Gastroesophageal sphincter (tissue), 4 donors: ENCODE results near the gene CUX1. TPM values are rescaled to one million over a fixed set of nuclear protein-coding genes. Genes with fewer than 3 reads are reported as not detected.

Experiments used
- ATAC-seq: fragments of 150-250 bp; one replicate; pipeline ENCODE4 v1.9.1; 2016; ENCODE audit warnings: mild to moderate bottlenecking, moderate library complexity
- H3K27ac ChIP-seq, 4 donors: fragments of 200-600 bp; sonication (generic) in 3 of 4; 1 replicate in 3 of 4; 2 replicates in 1 of 4; pipeline ENCODE4 v1.5.1; 2016 to 2019
- H3K27me3 ChIP-seq: fragments of 200-600 bp; sonication (generic); one replicate; pipeline ENCODE4 v1.5.1; 2019
- H3K36me3 ChIP-seq, 2 donors: fragments of 200-600 bp; sonication (generic); one replicate each; pipeline ENCODE4 v1.5.1; 2019; ENCODE audit warnings: control low read depth in 1 of 2
- H3K4me1 ChIP-seq, 3 donors: fragments of 200-600 bp; sonication (generic); 1 replicate in 2 of 3; 2 replicates in 1 of 3; pipeline ENCODE4 v1.5.1; 2016 to 2019; ENCODE audit warnings: control low read depth in 2 of 3
- H3K4me3 ChIP-seq, 2 donors: fragments of 200-600 bp; sonication (generic); one replicate each; pipeline ENCODE4 v1.5.1; 2019; ENCODE audit warnings: mild to moderate bottlenecking in 1 of 2, moderate library complexity in 1 of 2
- H3K9me3 ChIP-seq, 3 donors: fragments of 200-600 bp; sonication (generic); one replicate each; pipeline ENCODE4 v1.5.1; 2017 to 2019; ENCODE audit warnings: control low read depth in 2 of 3
- CTCF ChIP-seq, 4 experiments: fragments of 200-600 bp in 2 of 4; fragments of 450-650 bp in 2 of 4; sonication (generic) in 1 of 4; IDR thresholded peaks; one replicate each; pipeline ENCODE4 v1.5.1; 2017 to 2019; ENCODE audit warnings: antibody characterized with exemption in 4 of 4, mild to moderate bottlenecking in 2 of 4, moderate library complexity in 2 of 4
- EP300 ChIP-seq: sonication (generic); formaldehyde crosslinking; IDR thresholded peaks from one replicate; pipeline ENCODE4 v1.6.1; 2017; ENCODE audit warnings: antibody characterized with exemption, mild to moderate bottlenecking
- POLR2A ChIP-seq, 2 donors: fragments of 450-650 bp; IDR thresholded peaks; one replicate each; pipeline ENCODE4 v1.6.1; 2017; ENCODE audit warnings: antibody characterized with exemption in 2 of 2, mild to moderate bottlenecking in 2 of 2, moderate library complexity in 1 of 2
- POLR2AphosphoS5 ChIP-seq: sonication (generic); formaldehyde crosslinking; IDR thresholded peaks from one replicate; pipeline ENCODE4 v1.6.1; 2017; ENCODE audit warnings: antibody characterized with exemption
- WGBS, 2 donors: methylation state at CpG; one replicate each; pipeline ENCODE4 v1.1.5; 2018; ENCODE audit warnings: low coverage in 1 of 2; 5-methylcytosine and 5-hydroxymethylcytosine counted together
- total RNA-seq, 4 donors: library from RNA; depleted of rRNA; stranded (reverse); fragments of >200 nt; gene quantifications; one replicate each; pipeline ENCODE4 v1.1.0, GENCODE V29; 2016

CUX1 gene
- total RNA-seq, 4 donors from 2014 or later = 84.4 to 134 (median 110) TPM

DNA sequence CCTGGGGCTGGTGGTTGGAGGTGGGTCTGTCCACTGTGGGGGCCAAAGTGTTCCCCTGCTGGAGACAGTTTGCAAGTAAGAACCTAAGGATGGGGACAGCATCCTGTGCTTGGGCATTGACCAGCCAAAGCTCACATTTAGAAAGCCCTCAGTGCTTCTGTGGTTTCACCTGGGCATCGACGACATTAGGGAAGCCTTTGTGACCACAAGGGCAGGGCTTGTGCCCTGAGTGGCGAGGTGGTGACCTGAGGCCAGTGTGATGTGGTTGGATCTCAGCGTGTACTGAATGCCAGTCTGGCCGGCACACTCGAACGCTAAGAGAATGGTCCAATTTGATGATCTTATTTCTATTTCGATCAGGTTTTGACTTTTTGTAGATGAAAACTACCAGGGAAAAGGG lies 437.1 kb downstream of the CUX1 start:
- no peaks in the 10 kb centered on the region for H3K4me1 ChIP-seq
- no peak overlapping the region for H3K27ac ChIP-seq
- no peak overlapping the region for H3K4me3 ChIP-seq
- H3K27me3 ChIP-seq = no peaks in the 10 kb centered on the region
- TF ChIP-seq POLR2A (IDR thresholded peaks at IDR 0.05) = no peak
- TF ChIP-seq CTCF (IDR thresholded peaks at IDR 0.05) = no peak
- TF ChIP-seq EP300 = no peak
- no peak for TF ChIP-seq POLR2AphosphoS5
- H3K36me3 ChIP-seq = peaks cover 0 to 32% of the 10 kb centered on the region in 2 donors
- H3K9me3 ChIP-seq = no peaks in the 10 kb centered on the region
- ATAC-seq = no peak
- 80 to 89% methylated on average over 1 to 3 of the region's 8 CpGs for whole genome bisulfite sequencing, 2 donors

- no peaks in the 10 kb centered on the region for H3K27me3 ChIP-seq
- no peak overlapping the region for H3K4me3 ChIP-seq
- no peak overlapping the region for H3K27ac ChIP-seq
- no peaks in the 10 kb centered on the region for H3K9me3 ChIP-seq
- TF ChIP-seq POLR2AphosphoS5 (no peak), EP300 (no peak), POLR2A (IDR thresholded peaks at IDR 0.05) (no peak), CTCF (IDR thresholded peaks at IDR 0.05) (no peak)
- 61 to 79% methylated on average over 7 of the region's 7 CpGs for WGBS, 2 donors
- H3K4me1 ChIP-seq = no peaks in the 10 kb centered on the region
- peaks cover 0 to 24% of the 10 kb centered on the region in 2 donors for H3K36me3 ChIP-seq
- ATAC-seq = no peak
Measured at GRCh38 chr7:102255501-102255900, 438.1 kb downstream of the CUX1 start.

- no peaks in the 10 kb centered on the region for H3K4me1 ChIP-seq
- no peaks in the 10 kb centered on the region for H3K9me3 ChIP-seq
- WGBS, 2 donors = 78 to 86% methylated on average over 6 to 8 of the region's 15 CpGs
- ATAC-seq = no peak
- H3K27ac ChIP-seq = no peak overlapping the region
- no peaks in the 10 kb centered on the region for H3K27me3 ChIP-seq
- H3K36me3 ChIP-seq = peaks cover 0 to 23% of the 10 kb centered on the region in 2 donors
- no peak overlapping the region for H3K4me3 ChIP-seq
- TF ChIP-seq POLR2A (IDR thresholded peaks at IDR 0.05) = no peak
- no peak for TF ChIP-seq EP300
- no peak for TF ChIP-seq POLR2AphosphoS5
- no peak for TF ChIP-seq CTCF (IDR thresholded peaks at IDR 0.05)
Measured at GRCh38 chr7:102255916-102256315, 438.5 kb downstream of the CUX1 start.

DNA sequence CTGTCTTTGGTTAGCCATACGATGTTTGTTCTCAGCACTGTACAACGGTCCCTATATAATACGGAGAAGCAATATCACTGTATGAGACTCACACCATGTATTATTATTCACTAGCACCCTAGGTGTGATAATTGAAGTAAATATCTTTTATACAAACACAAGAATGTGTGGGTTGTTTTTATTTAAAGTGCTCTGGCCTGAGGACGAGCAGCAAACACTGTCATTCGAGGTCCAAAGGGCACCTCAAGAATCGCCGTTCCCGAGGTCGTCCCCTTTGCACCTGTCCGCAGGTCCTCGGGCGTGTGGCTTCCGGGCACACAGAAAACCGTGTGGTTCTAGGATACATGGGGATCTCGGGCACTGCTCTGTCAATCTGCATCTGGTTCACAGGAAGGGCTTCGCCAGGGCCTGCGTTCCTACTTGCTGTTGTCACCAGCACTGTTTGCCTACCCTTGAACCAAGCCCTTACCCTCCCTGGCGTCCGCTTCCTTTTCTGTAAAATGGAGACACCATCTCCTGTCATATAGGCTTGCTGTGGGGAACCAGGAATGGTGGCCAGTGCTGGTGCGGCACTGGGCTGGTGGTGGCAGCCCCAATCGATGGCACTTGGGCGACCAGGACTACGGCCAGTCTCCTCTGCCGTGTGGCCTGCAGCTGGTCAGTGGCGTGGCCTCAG lies 440.8 kb downstream of the CUX1 start:
- no peak for ATAC-seq
- no peaks in the 10 kb centered on the region for H3K9me3 ChIP-seq
- H3K27me3 ChIP-seq = no peaks in the 10 kb centered on the region
- WGBS, 2 donors = 82 to 85% methylated on average over 13 to 17 of the region's 25 CpGs
- peaks cover 0 to 8% of the 10 kb centered on the region in 2 donors for H3K36me3 ChIP-seq
- TF ChIP-seq POLR2A (IDR thresholded peaks at IDR 0.05) (no peak), POLR2AphosphoS5 (no peak), EP300 (no peak), CTCF (IDR thresholded peaks at IDR 0.05) (no peak)
- H3K27ac ChIP-seq = no peak overlapping the region
- H3K4me3 ChIP-seq = no peak overlapping the region
- H3K4me1 ChIP-seq = no peaks in the 10 kb centered on the region

- H3K27ac ChIP-seq = no peak overlapping the region
- ATAC-seq = no peak
- TF ChIP-seq CTCF (IDR thresholded peaks at IDR 0.05) (no peak), EP300 (no peak), POLR2AphosphoS5 (no peak), POLR2A (IDR thresholded peaks at IDR 0.05) (no peak)
- H3K4me3 ChIP-seq = no peak overlapping the region
- H3K27me3 ChIP-seq = no peaks in the 10 kb centered on the region
- H3K4me1 ChIP-seq = no peaks in the 10 kb centered on the region
- H3K9me3 ChIP-seq = no peaks in the 10 kb centered on the region
- peaks cover 0 to 3% of the 10 kb centered on the region in 2 donors for H3K36me3 ChIP-seq
- WGBS, 2 donors = 58 to 80% methylated on average over 1 to 4 of the region's 12 CpGs
Measured at GRCh38 chr7:102258749-102259107, 441.3 kb downstream of the CUX1 start.
